Measurements from ENCODE around the gene MYBPH.

MYBPH gene

DNA sequence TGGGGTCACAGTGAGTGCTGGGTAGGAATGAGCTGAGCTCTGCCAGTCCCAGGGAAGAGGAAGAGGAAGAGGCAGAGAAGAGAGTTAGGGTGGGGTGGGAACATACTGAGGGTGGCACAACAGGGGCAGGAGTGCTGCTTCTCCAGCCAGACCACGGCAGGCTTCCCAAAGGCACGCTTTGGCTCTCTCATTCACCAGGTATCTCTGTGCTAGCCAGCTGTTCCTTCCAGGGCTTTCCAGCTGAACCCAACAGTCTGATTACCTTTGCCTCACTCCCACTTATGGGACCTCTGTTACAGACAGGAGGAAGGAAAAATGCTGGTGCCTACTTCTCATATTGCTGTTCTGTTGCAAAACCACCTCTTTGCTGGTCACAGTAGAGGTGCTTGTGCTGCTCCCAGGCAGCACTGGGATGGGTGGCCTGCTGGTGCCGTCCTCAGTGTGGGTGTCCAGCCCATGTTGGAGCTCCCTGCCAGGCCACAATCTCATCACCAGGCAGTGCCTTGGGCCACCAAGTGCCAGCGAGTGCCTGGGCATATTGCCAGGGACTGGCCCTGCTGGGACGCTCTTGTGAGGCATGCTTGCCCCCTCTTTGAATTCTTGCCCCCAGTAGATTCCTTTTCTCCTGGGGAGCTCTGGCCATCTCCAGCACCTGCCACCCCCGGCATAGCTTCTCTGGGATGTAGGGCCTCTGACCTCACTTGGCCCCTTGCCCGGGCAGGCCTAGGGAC lies 46.0 kb downstream of the MYBPH start:
- DNase-seq (ENCODE audit: low spot score) = no peak

DNA sequence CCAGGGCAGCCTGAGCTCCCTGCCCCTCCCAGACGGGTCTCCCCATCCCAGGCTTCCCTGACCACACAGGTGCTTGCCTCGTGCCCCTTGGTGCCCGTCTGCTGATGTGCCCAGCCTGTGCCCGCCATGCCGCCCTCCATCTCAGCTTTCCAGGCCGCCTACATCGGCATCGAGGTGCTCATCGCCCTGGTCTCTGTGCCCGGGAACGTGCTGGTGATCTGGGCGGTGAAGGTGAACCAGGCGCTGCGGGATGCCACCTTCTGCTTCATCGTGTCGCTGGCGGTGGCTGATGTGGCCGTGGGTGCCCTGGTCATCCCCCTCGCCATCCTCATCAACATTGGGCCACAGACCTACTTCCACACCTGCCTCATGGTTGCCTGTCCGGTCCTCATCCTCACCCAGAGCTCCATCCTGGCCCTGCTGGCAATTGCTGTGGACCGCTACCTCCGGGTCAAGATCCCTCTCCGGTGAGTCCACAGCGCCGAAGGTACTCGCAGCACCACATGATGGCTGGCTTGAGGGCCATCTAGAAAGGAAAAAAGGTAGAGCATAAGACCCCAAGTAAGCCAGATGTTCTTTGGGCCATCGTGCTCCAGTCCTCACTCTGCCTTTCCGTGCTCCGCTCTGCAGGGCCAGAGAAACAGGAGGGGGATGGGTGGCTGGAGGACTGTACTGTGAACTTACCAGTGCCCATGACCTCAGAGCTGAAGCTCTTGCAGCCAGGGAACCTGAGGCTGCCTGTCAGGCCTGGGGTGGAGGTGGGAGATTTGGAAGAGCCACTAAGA lies 46.7 kb downstream of the MYBPH start:
- DNase-seq (ENCODE audit: low spot score) = no peak

DNA sequence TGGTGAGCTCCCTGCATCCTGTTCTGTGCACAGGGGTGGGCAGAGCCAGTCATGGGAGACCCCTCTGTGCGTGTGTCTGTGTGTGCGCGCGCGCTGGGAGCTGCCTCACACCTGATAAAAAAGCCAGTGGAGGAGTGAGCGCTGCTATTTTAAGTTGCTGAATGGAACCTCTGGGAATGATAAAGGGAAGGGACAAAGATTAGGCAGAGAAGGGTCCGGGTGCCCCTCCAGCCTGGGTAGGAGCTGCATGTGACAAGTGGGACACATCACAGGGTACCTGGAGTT lies 47.3 kb downstream of the MYBPH start:
- DNase-seq (ENCODE audit: low spot score) = no peak

DNA sequence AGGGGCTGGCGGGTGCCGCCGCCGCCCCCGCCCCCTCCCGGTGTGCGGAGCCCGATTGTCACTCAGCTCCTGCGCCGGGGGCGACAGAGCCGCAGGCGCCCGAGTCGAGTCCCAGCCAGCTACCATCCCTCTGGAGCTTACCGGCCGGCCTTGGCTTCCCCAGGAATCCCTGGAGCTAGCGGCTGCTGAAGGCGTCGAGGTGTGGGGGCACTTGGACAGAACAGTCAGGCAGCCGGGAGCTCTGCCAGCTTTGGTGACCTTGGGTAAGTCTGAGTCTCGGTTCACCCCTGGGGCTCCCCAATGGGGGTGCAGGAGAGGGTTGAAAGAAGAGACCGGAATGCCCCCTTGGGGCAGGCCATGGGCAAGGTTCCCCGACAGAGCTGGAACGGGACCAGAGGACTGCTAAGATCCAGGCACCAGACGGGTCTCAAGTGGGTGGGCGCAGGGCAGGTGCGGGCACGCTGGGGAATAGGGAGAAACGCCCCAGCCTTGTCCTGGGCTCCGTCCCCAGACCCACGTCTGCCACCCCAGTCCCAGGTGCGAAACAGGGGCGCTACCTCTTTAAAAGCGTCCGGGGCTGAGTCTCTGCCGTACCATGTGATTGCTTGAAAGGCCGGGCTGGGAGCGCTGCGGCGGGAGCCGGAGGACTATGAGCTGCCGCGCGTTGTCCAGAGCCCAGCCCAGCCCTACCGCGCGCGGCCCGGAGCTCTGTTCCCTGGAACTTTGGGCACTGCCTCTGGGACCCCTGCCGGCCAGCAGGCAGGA lies 47.8 kb downstream of the MYBPH start, which contains the start of gene ADORA1:
Gene ADORA1, plus strand, starts transcription at position 61 of the 765 bp plus-strand sequence. CDS start 1,116 bp downstream, outside the sequence.
- no peak for DNase-seq (ENCODE audit: low spot score)

DNA sequence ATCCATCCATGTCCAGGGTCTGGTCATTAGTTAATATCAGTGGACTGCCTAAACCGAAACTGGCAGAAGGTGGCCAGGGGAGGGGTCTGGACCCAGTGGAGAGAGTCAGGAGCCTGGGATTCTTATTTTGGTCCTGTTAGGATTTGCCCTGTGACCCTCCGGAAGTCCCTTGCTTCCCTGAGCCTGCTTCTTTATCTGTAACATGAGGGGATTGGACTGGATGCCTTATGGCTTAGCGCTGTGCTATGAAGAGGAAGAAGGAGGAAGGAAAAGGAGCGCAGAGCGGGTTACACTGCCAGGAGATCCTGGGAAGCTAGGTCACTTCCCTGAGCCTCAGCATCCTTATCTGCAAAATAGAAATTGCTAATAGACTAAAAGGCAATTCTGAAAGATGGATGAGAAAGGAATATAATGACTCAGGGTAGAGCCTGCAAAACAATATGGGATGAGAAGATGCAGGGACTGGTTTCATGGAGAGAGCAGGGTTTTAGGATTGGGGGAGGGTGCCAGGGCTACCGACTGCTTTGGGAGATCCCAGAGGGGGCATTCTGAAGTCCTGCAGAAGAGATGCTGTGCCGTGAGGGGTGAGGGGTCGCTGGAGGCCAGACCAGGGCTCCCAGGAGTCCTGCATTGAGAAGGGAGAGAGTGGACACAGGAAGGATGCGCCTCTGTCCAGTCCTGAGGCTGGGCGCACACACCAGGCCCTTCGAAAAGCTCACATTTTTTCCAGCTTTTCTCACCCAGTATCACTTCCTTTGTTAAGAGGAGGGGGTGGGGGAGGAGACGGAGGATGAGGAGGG lies 48.6 kb downstream of the MYBPH start:
- no peak for DNase-seq (ENCODE audit: low spot score)

DNA sequence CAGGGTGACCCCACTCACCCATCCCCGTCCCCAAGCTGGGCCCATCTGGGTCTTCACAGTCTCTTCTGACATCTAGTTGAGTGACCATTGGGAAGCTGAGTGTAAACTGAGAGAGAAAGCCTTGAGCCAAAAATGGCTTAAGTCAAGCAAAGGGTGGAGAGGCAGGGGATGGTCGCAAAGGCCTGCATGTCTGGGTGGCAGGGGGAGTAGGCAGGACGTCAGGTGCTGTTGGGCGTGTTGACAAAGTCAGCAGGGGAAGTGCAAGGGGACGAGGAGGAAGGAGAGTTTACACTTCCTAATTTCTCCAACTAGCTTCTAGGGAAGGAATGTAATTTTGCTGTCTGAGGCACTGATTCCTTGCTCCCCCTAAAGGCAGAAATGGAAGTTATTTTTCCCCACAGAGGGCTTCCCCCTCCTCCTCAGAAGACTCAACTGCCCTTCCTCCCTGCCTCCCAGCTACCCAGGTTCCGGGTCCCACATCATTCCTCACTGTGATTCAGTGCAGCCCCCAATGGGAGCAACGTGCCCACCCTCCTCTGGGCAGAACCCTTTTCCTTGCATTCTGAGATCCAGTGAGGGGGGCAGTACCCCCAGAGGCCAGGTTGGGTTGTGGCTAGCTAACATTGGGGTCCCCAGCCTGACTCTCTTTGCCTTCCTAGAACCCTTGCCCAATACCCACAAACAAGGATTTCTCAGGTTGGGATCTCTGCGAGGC lies 49.3 kb downstream of the MYBPH start:
- peak; percentile 49 for DNase-seq (ENCODE audit: low spot score)

DNA sequence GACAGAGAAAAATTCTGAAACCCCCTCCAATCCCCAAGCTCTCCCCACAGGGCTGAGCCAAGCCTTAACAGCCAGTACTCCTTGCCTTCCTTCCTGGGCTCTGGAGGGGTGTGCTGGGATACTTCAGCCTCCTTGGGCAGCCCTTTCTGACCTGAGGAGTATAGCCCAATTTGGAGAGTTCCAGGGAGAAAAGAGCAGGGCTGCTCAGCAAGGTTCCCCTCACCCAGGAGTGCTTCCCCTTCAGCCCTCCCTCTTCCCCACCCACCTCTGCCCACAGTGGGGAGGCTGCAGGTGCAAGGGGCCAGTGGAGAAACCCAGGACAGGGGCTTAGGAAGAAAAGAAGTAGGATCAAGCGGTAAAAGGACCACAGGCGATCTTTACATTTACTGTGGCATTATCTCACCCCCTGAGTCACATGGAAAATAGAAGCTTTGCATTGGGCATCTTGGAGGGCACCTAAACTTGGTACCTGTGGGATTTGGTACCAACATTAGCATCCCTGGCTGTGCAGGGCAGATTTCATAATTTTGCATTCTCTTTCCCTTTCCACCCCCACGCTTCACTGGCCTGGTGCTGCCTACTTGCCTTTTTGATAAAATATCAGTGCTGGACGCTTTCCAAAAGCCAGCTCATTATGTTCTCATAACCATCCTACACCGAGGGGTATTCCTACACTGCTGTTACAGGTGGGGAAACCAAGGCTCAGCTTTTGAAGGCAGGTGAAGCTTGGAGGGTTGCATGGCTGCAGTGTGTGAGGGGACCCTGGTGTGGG lies 50.9 kb downstream of the MYBPH start:
- no peak for DNase-seq (ENCODE audit: low spot score)

DNA sequence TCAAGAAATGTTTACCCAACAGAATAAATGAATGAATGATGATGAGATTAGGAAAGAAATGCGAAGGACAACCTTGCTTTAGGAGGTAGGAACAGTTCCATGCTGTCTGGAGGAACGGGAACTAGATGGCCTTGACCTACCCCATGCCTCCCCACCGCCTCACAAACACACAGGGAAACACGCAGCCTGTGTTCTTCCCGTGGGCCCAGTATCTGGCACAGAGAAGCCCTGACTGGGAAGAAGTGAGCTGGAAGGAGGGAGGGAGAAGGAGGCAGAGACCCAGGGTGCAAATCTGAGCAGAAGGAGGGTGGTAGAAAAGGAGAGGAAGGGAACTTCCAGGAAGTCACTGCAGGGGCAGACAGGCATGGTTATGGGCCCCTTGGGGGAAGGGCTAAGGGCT lies 51.6 kb downstream of the MYBPH start:
- no peak for DNase-seq (ENCODE audit: low spot score)

DNA sequence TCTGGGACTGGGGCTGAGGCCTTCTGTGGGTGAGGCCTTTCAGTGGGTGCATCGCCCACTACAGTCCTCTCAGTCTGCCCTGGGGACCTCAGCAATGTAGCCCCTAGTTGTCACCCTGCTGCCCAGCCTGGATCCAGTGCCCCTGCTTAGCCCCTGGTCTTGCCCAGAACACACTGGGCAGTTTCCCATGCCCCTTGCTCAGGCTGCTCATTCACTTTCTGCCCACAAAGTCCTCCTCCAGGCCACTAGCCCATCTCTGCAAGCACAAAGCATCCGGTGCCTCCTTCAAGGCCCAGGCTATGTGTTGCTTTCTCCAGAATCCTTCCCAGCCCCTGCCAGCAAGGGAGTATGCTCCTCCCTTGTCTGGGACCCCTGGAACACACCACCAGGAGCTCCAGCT lies 53.5 kb downstream of the MYBPH start:
- no peak for DNase-seq (ENCODE audit: low spot score)

DNA sequence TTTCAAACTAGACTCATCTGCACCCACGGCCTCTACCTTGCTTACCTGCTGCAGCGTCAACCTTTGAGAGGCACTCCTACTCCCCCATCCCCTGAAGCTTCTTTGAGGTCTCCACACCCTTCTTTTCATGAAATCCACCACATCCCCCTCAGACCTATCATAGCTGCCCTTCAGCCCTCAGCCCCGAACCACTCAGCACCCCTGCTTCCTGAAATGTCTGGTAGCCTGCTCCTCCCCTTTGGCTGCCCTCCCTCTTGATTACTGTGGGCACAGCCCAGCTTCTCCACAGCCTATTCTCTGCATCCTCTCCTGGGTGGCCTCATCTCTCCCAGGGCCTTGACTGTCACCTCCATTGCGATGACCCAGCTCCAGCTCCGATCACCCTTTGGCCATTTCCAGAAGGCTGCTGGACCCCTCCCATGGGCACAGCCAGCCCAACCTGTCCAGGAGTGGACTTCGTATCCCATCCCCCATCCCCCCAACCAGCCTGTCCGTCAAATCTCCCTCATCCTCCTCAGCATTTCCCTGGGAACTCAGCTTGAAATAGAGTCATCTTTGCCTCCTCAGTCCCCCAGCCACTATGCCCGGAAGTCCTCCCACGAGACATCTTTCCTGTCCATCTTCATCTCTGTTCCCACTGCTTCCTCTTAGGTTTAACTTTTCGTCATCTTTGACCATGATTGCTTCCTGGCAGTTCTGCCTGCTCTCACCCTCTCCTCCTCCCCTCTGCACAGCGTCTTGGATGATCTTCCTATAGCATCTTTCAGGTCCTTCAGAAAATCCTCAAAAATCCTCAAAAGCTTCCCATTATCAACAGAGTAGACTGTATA lies 54.2 kb downstream of the MYBPH start:
- DNase-seq (ENCODE audit: low spot score) = no peak

DNA sequence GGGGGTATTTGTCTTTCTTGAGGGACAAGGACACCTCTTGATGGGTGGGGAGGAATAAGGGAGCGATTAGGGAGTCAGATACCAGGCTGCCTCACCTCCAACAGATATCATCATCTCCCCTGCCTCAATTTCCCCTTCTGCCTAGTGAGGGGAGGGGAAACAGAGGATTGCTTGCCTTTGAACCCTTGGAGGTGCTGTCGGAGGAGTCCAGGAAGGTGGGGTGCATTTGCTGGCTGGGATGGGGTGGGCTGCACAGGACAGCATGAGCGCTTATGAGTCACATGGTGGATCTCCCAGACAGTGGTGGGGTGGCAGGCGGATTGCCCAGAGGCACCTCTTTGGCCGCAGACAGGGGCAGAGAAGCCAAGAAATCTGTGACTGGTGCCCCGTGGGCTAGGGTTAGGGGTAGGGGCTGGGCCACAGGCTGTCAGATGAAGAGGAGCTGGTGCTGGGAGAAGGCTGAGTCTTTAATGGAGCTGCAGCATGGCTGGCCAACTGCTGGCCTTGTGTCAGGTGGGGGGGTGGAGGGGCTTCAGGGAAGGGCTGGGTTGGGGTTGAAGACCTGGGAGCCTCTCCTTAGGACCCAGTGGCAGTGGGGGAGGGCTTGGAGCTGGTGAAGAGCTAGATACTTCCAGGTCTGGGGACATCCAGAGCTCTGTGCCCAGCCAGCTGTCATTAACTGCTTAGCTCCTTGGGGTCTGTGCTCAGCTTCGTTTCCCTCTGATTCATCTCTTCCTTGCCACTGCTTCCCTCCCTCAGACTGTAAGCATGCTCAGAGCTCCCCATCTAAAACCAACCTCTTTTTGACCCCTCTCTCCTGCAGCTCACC lies 55.1 kb downstream of the MYBPH start:
- no peak for DNase-seq (ENCODE audit: low spot score)
